ENCODE results near the gene ELOF1. TPM values are rescaled to one million over a fixed set of nuclear protein-coding genes. Genes with fewer than 3 reads are reported as not detected.

The ELOF1 gene
- total and polyA plus RNA-seq, 2 of the 13 experiments (the other 11 are each of a cell fraction or from before 2014, with no cell fraction given), result 14.5 to 43.2 TPM

GRCh38 chr19:11535792-11536595 lies 23.0 kb downstream of the ELOF1 start (continued):
- peak; percentile 35; the same call in 1 of the 2 replicates for TF ChIP-seq ZNF784 (CRISPR knock-in tag; IDR thresholded peaks at IDR 0.05; ENCODE audit: borderline replicate concordance)
- TF ChIP-seq SMAD9 (CRISPR knock-in tag; IDR thresholded peaks at IDR 0.05), result no peak
- no peak for TF ChIP-seq MIER2 (CRISPR knock-in tag; IDR thresholded peaks at IDR 0.05)
- TF ChIP-seq ZNF607 (CRISPR knock-in tag; IDR thresholded peaks at IDR 0.05; ENCODE audit: borderline replicate concordance), result no peak
- TF ChIP-seq BHLHE40 (IDR thresholded peaks at IDR 0.05; ENCODE audit: low read length), result no peak; the same call in 1 of the 2 replicates
- TF ChIP-seq TEAD3 (CRISPR knock-in tag; optimal IDR thresholded peaks at IDR 0.05; ENCODE audit: borderline replicate concordance), result peak; percentile 64
- no peak for TF ChIP-seq ZNF598 (CRISPR knock-in tag; IDR thresholded peaks at IDR 0.05; ENCODE audit: borderline replicate concordance)
- TF ChIP-seq TIGD3 (CRISPR knock-in tag; IDR thresholded peaks at IDR 0.05; ENCODE audit: borderline replicate concordance), result 0 out of 2 replicates have a peak, but pooled peaks have one; percentile 39
- TF ChIP-seq CERS6 (CRISPR knock-in tag; IDR thresholded peaks at IDR 0.05), result no peak
- no peak for TF ChIP-seq SOX13 (IDR thresholded peaks at IDR 0.05)
- 0 out of 4 replicates have a peak, but pooled peaks of 1 of the 2 experiments have one; percentile 7 for TF ChIP-seq SOX13 (CRISPR knock-in tag; conservative IDR thresholded peaks at IDR 0.05 in 1 of 2, IDR thresholded peaks at IDR 0.05 in 1 of 2)
- no peak for TF ChIP-seq SUZ12 (IDR thresholded peaks at IDR 0.05; ENCODE audit: low read depth, low read length)
- TF ChIP-seq ZKSCAN1 (IDR thresholded peaks at IDR 0.05; ENCODE audit: low read length), result peak; percentile 41; the same call in 1 of the 2 replicates
- 0 out of 2 replicates have a peak, but pooled peaks have one; percentile 56 for TF ChIP-seq ZNF431 (CRISPR knock-in tag; IDR thresholded peaks at IDR 0.05; ENCODE audit: borderline replicate concordance, low read depth)
- TF ChIP-seq ZNF276 (CRISPR knock-in tag; IDR thresholded peaks at IDR 0.05; ENCODE audit: low read depth), result no peak
- peak; percentile 54; the same call in 1 of the 2 replicates for TF ChIP-seq ZSCAN12 (CRISPR knock-in tag; IDR thresholded peaks at IDR 0.05)
- TF ChIP-seq ZNF574 (CRISPR knock-in tag; IDR thresholded peaks at IDR 0.05), result 0 out of 2 replicates have a peak, but pooled peaks have one; percentile 23
- peak; percentile 49; the same call in 1 of the 2 replicates for TF ChIP-seq YEATS4 (CRISPR knock-in tag; IDR thresholded peaks at IDR 0.05; ENCODE audit: borderline replicate concordance)
- no peak for TF ChIP-seq ZNF782 (CRISPR knock-in tag; IDR thresholded peaks at IDR 0.05; ENCODE audit: borderline replicate concordance)
